H9 (cell line): ENCODE data around the gene SAP25. TPM values are rescaled to one million over a fixed set of nuclear protein-coding genes. Genes with fewer than 3 reads are reported as not detected.

ENCODE experiments used
- DNase-seq: peaks from one replicate; pipeline ENCODE4 v3.0.0-alpha.2; 2017
- H2AFZ ChIP-seq: one replicate; pipeline ENCODE4 v1.6.1; 2013; ENCODE audit warnings: mild to moderate bottlenecking, low read length, control low read depth, moderate library complexity
- H2AK5ac ChIP-seq: 2 replicates; pipeline ENCODE4 v1.6.1; 2013; ENCODE audit warnings: low read length, control low read depth, mixed read lengths; ENCODE audit not compliant: insufficient read length
- H2BK120ac ChIP-seq: one replicate; pipeline ENCODE4 v1.6.1; 2013; ENCODE audit warnings: low read depth, mild to moderate bottlenecking, low read length, control low read depth, inconsistent platforms; ENCODE audit not compliant: poor library complexity, severe bottlenecking
- H2BK12ac ChIP-seq: 2 replicates; pipeline ENCODE4 v1.6.1; 2013; ENCODE audit warnings: low read length, control low read depth, mixed read lengths, low read depth; ENCODE audit not compliant: insufficient read length
- H2BK15ac ChIP-seq: 2 replicates; pipeline ENCODE4 v1.6.1; 2013; ENCODE audit warnings: low read depth, low read length, control low read depth
- H2BK20ac ChIP-seq: one replicate; pipeline ENCODE4 v1.6.1; 2013; ENCODE audit warnings: low read depth, mild to moderate bottlenecking, low read length, control low read depth, inconsistent platforms; ENCODE audit not compliant: poor library complexity, severe bottlenecking
- H2BK5ac ChIP-seq: 2 replicates; pipeline ENCODE4 v1.6.1; 2013; ENCODE audit warnings: low read length, control low read depth, mixed read lengths; ENCODE audit not compliant: insufficient read length
- H3K14ac ChIP-seq: 2 replicates; pipeline ENCODE4 v1.6.1; 2013; ENCODE audit warnings: low read length, control low read depth; ENCODE audit not compliant: insufficient read depth
- H3K18ac ChIP-seq: 2 replicates; pipeline ENCODE4 v1.6.1; 2013; ENCODE audit warnings: low read depth, mild to moderate bottlenecking, mixed read lengths, low read length, control low read depth; ENCODE audit not compliant: insufficient read length
- H3K23ac ChIP-seq: 2 replicates; pipeline ENCODE4 v1.6.1; 2013; ENCODE audit warnings: low read length, control low read depth, mixed read lengths, low read depth; ENCODE audit not compliant: insufficient read length
- H3K23me2 ChIP-seq: 2 replicates; pipeline ENCODE4 v1.6.1; 2013; ENCODE audit warnings: low read depth, mild to moderate bottlenecking, mixed read lengths, low read length, control low read depth; ENCODE audit not compliant: insufficient read length, poor library complexity, severe bottlenecking
- H3K27ac ChIP-seq: 2 replicates; pipeline ENCODE4 v1.5.1; 2013; ENCODE audit warnings: low read length, control low read depth, mixed read lengths, low read depth; ENCODE audit not compliant: insufficient read length
- H3K27me3 ChIP-seq: 2 replicates; pipeline ENCODE4 v1.6.1; 2013; ENCODE audit warnings: low read length, control low read depth, inconsistent platforms; ENCODE audit not compliant: insufficient read depth
- H3K4ac ChIP-seq: 2 replicates; pipeline ENCODE4 v1.6.1; 2013; ENCODE audit warnings: low read depth, mild to moderate bottlenecking, control low read depth, inconsistent platforms, low read length, moderate library complexity
- H3K4me1 ChIP-seq: 2 replicates; pipeline ENCODE4 v1.6.1; 2013; ENCODE audit warnings: low read length, control low read depth, inconsistent platforms; ENCODE audit not compliant: insufficient read depth
- H3K4me2 ChIP-seq: 2 replicates; pipeline ENCODE4 v1.6.1; 2013; ENCODE audit warnings: low read length, control low read depth, mixed read lengths; ENCODE audit not compliant: insufficient read length, insufficient read depth
- H3K56ac ChIP-seq: 2 replicates; pipeline ENCODE4 v1.6.1; 2013; ENCODE audit warnings: low read depth, mild to moderate bottlenecking, mixed read lengths, low read length, control low read depth; ENCODE audit not compliant: insufficient read length
- H3K79me1 ChIP-seq: 2 replicates; pipeline ENCODE4 v1.6.1; 2013; ENCODE audit warnings: low read depth, mild to moderate bottlenecking, moderate library complexity, low read length, control low read depth, inconsistent platforms; ENCODE audit not compliant: insufficient read depth, poor library complexity, severe bottlenecking
- H3K79me2 ChIP-seq: 2 replicates; pipeline ENCODE4 v1.6.1; 2013; ENCODE audit warnings: low read length, control low read depth, inconsistent platforms; ENCODE audit not compliant: insufficient read depth
- H3K9ac ChIP-seq: 2 replicates; pipeline ENCODE4 v1.6.1; 2013; ENCODE audit warnings: low read length, control low read depth, mixed read lengths; ENCODE audit not compliant: insufficient read length; ENCODE audit errors: extremely low read depth
- H3K9me3 ChIP-seq: one replicate; pipeline ENCODE4 v1.6.1; 2013; ENCODE audit warnings: low read depth, low read length, inconsistent platforms; ENCODE audit not compliant: control insufficient read depth
- H3T11ph ChIP-seq: one replicate; pipeline ENCODE4 v1.6.1; 2013; ENCODE audit warnings: mild to moderate bottlenecking, low read length, control low read depth, inconsistent platforms
- H4K20me1 ChIP-seq: one replicate; pipeline ENCODE4 v1.6.1; 2013; ENCODE audit not compliant: control insufficient read depth, insufficient read length, insufficient read depth
- H4K5ac ChIP-seq: 2 replicates; pipeline ENCODE4 v1.6.1; 2013; ENCODE audit warnings: low read depth, mild to moderate bottlenecking, mixed read lengths, low read length, control low read depth; ENCODE audit not compliant: insufficient read length
- H4K8ac ChIP-seq: replicated peaks from 2 replicates; pipeline ENCODE4 v1.6.1; 2013; ENCODE audit warnings: low read length, control low read depth, mixed read lengths, low read depth; ENCODE audit not compliant: insufficient read length
- H4K91ac ChIP-seq: 2 replicates; pipeline ENCODE4 v1.6.1; 2013; ENCODE audit warnings: low read depth, mild to moderate bottlenecking, moderate library complexity, mixed read lengths, low read length, control low read depth; ENCODE audit not compliant: insufficient read length
- H3K27ac Mint-ChIP-seq, 3 experiments: 2 replicates in 2 of 3; 3 replicates in 1 of 3; pipeline ENCODE4 v1.8.0; 2020 to 2021; ENCODE audit warnings: mixed read lengths in 3 of 3, mild to moderate bottlenecking in 1 of 3, moderate library complexity in 1 of 3
- H3K27me3 Mint-ChIP-seq: 2 replicates; pipeline ENCODE4 v1.8.0; 2021; ENCODE audit warnings: low read depth, mild to moderate bottlenecking, moderate library complexity, mixed read lengths
- H3K36me3 Mint-ChIP-seq, 3 experiments: 2 replicates in 2 of 3; 3 replicates in 1 of 3; pipeline ENCODE4 v1.8.0; 2020 to 2021; ENCODE audit warnings: low read depth in 3 of 3, mixed read lengths in 3 of 3; ENCODE audit not compliant: insufficient read depth in 1 of 3
- H3K4me1 Mint-ChIP-seq, 2 experiments: 2 replicates each; pipeline ENCODE4 v1.8.0; 2020; ENCODE audit warnings: mixed read lengths in 2 of 2
- H3K4me3 Mint-ChIP-seq, 2 experiments: 2 replicates in 1 of 2; 3 replicates in 1 of 2; pipeline ENCODE4 v1.8.0; 2020 to 2021; ENCODE audit warnings: mild to moderate bottlenecking in 2 of 2, mixed read lengths in 2 of 2, moderate library complexity in 1 of 2
- H3K9me3 Mint-ChIP-seq, 2 experiments: 2 replicates in 1 of 2; 3 replicates in 1 of 2; pipeline ENCODE4 v1.8.0; 2020; ENCODE audit warnings: mild to moderate bottlenecking in 2 of 2, mixed read lengths in 2 of 2, moderate library complexity in 1 of 2
- CTCF ChIP-seq: fragments of 200-600 bp; sonication (generic); conservative IDR thresholded peaks from 3 replicates; pipeline ENCODE4 v1.8.0; 2021; ENCODE audit warnings: antibody characterized with exemption, mild to moderate bottlenecking
- WGBS: extraction: QIAGEN DNeasy Blood & Tissue Kit; methylation state at CpG from one replicate; pipeline ENCODE4 v1.1.7; 2013; ENCODE audit warnings: missing lambda C conversion rate, low lambda C conversion rate, mixed read lengths; ENCODE audit not compliant: insufficient read length; ENCODE audit errors: extremely low coverage; 5-methylcytosine and 5-hydroxymethylcytosine counted together
- total RNA-seq: library from RNA; stranded (reverse); gene quantifications from 2 replicates; pipeline ENCODE4 v1.2.1, GENCODE V29; 2021

Gene SAP25
- total RNA-seq, 1 experiment from 2014 or later = 4.2 TPM

DNA sequence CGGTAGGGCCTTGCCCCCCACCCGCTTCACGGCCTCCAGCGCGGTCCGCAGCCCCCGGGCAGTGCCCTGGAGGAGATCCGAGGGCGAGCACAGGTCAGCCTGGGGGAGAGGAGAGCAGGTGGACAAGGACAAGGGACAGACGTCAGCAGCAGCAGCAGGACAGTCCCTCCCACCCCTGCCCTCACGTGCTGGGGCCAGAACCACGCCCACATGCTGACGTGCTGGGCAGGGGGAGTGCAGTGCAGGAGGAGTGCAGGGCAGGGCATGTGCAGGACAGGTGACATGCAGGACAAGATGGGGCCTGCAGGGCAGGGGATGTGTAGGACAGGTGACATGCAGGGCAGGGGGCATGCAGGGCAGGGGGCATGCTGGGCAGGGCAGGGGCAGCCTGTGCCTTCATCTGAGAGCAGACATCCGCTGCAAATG is 1.5 kb upstream of the SAP25 start:
- Histone ChIP-seq H2BK20ac (no peak overlapping the region), H2AFZ (no peak overlapping the region), H3K9me3 (no peaks in the 10 kb centered on the region), H3K4me2 (no peak overlapping the region), H3K56ac (no peak overlapping the region), H3K23ac (no peak overlapping the region), H3K79me1 (no peaks in the 10 kb centered on the region), H2BK5ac (no peak overlapping the region), H4K8ac (no peak overlapping the region), H3K4ac (no peak overlapping the region), H3K23me2 (peaks cover 1% of the 10 kb centered on the region), H2BK120ac (no peak overlapping the region), H2BK15ac (no peak overlapping the region), H2AK5ac (no peak overlapping the region), H3T11ph (no peak overlapping the region), H3K79me2 (no peaks in the 10 kb centered on the region), H3K9ac (no peak overlapping the region), H3K27me3 (no peaks in the 10 kb centered on the region), H4K20me1 (no peaks in the 10 kb centered on the region), H3K27ac (no peak overlapping the region), H3K18ac (no peak overlapping the region), H3K14ac (no peak overlapping the region), H2BK12ac (no peak overlapping the region), H4K5ac (no peak overlapping the region), H3K4me1 (peaks cover 5% of the 10 kb centered on the region; the same call in 1 of the 2 replicates), H4K91ac (no peak overlapping the region)
- no CpG with 5 or more reads among the region's 14 CpGs for WGBS
- peaks cover 11 to 27% (median 23%) of the 10 kb centered on the region in 3 experiments; a peak in 6 of 7 replicates for H3K36me3 Mint-ChIP-seq
- DNase-seq = peak; percentile 48
- no peak overlapping the region for H3K4me3 Mint-ChIP-seq
- H3K9me3 Mint-ChIP-seq = no peaks in the 10 kb centered on the region
- TF ChIP-seq CTCF = no peak
- peaks cover 16 to 19% of the 10 kb centered on the region in 2 experiments for H3K4me1 Mint-ChIP-seq
- peak overlapping the region in 1 of 3 experiments; percentile 71; a peak in 1 of 7 replicates for H3K27ac Mint-ChIP-seq
- peaks cover 5% of the 10 kb centered on the region for H3K27me3 Mint-ChIP-seq
